ENCODE measurements around the gene DPM2. TPM values are rescaled to one million over a fixed set of nuclear protein-coding genes. Genes with fewer than 3 reads are reported as not detected.

The DPM2 gene
- total RNA-seq, 6 experiments from 2014 or later, result 10.6 to 19.1 (median 13.9) TPM

- no peak for TF ChIP-seq POLR2A (IDR thresholded peaks at IDR 0.05)
- TF ChIP-seq CTCF (IDR thresholded peaks at IDR 0.05), result no peak
- 66% methylated on average over 6 of the region's 11 CpGs for WGBS (ENCODE audit: insufficient coverage, low coverage, low lambda C conversion rate, missing lambda C conversion rate)
- DNase-seq (peak in 1 of 3 donors; percentile 17), ATAC-seq (no peak)
- H3K4me3 ChIP-seq, result no peak overlapping the region
- H3K36me3 ChIP-seq, result no peaks in the 10 kb centered on the region
- H3K27me3 ChIP-seq, result no peaks in the 10 kb centered on the region
- H3K9me3 ChIP-seq, result no peaks in the 10 kb centered on the region
- no peak overlapping the region for H3K27ac ChIP-seq
- intact Hi-C loops (cut with DNase I), result no loop called here
- peaks cover 0 to 12% (median 6%) of the 10 kb centered on the region in 4 donors for H3K4me1 ChIP-seq
These were observed 2.7 kb downstream of the DPM2 start for GRCh38 chr9:127934986-127935385.

GRCh38 chr9:127934248-127934647 lies 3.4 kb downstream of the DPM2 start:
- intact Hi-C loops (cut with DNase I), result no loop called here
- 100% methylated on average over 3 of the region's 4 CpGs for WGBS (ENCODE audit: insufficient coverage, low coverage, low lambda C conversion rate, missing lambda C conversion rate)
- Histone ChIP-seq H3K4me3 (no peak overlapping the region), H3K36me3 (no peaks in the 10 kb centered on the region), H3K9me3 (no peaks in the 10 kb centered on the region), H3K4me1 (peaks cover 0 to 12% (median 6%) of the 10 kb centered on the region in 4 donors), H3K27me3 (no peaks in the 10 kb centered on the region), H3K27ac (no peak overlapping the region)
- TF ChIP-seq POLR2A (IDR thresholded peaks at IDR 0.05) (no peak), CTCF (IDR thresholded peaks at IDR 0.05) (no peak)
- DNase-seq, result no peak
- ATAC-seq, result no peak

- H3K27me3 ChIP-seq, result peaks cover 0 to 9% of the 10 kb centered on the region in 2 donors
- DNase-seq (no peak), ATAC-seq (peak; percentile 3 to 37 (median 30))
- WGBS (ENCODE audit: insufficient coverage, low coverage, low lambda C conversion rate, missing lambda C conversion rate), result 15% methylated on average over 15 of the region's 18 CpGs
- intact Hi-C loops (cut with DNase I), result no loop called here
- peak overlapping the region in 2 of 3 donors; percentile 20 to 40 for H3K4me3 ChIP-seq
- TF ChIP-seq CTCF (IDR thresholded peaks at IDR 0.05), result no peak
- TF ChIP-seq POLR2A (IDR thresholded peaks at IDR 0.05), result no peak
- peaks cover 0 to 6% (median 2%) of the 10 kb centered on the region in 4 donors for H3K4me1 ChIP-seq
- no peaks in the 10 kb centered on the region for H3K36me3 ChIP-seq
- no peak overlapping the region for H3K27ac ChIP-seq
- no peaks in the 10 kb centered on the region for H3K9me3 ChIP-seq
These were observed 6.4 kb downstream of the DPM2 start for GRCh38 chr9:127931092-127931881.

- intact Hi-C loops (cut with DNase I), result no loop called here
- peak within 1 kb of the TSS; percentile 20 to 40 (median 40) for H3K4me3 ChIP-seq
- H3K9me3 ChIP-seq, result no peaks in the 10 kb centered on the region
- H3K27ac ChIP-seq, result no peak within 1 kb of the TSS
- peaks cover 0 to 6% (median 2%) of the 10 kb centered on the region in 4 donors for H3K4me1 ChIP-seq
- WGBS (ENCODE audit: insufficient coverage, low coverage, low lambda C conversion rate, missing lambda C conversion rate), result 3% methylated on average over 25 of the region's 70 CpGs
- ATAC-seq (peak; percentile 72 to 82 (median 76)), DNase-seq (peak in 1 of 3 donors; percentile 77)
- H3K36me3 ChIP-seq, result no peaks in the 10 kb centered on the region
- H3K27me3 ChIP-seq, result peaks cover 0 to 9% of the 10 kb centered on the region in 2 donors
- TF ChIP-seq CTCF (IDR thresholded peaks at IDR 0.05) (no peak), POLR2A (IDR thresholded peaks at IDR 0.05) (no peak)
These were observed 7.2 kb downstream of the DPM2 start, which contains the start of gene PIP5KL1 for GRCh38 chr9:127930231-127931091. Gene PIP5KL1 (minus strand): TSS chr9:127930777. CDS start chr9:127930752, 25 bp downstream.
